Measurements from ENCODE around the gene PIK3R3. TPM values are rescaled to one million over a fixed set of nuclear protein-coding genes. Genes with fewer than 3 reads are reported as not detected.

PIK3R3 gene
- total and polyA plus RNA-seq, 7 donors, result 6.7 to 24.2 (median 17.4) TPM

- intact Hi-C loops (cut with DNase I), result loop anchor here in 1 of 2 donors (2.0 kb wide), 1 partner anchor 41 kb away; the partner anchor contains the start of gene PIK3R3
- DNase-seq (no peak), ATAC-seq (peak; percentile 40 to 74 (median 58))
- no peaks in the 10 kb centered on the region for H3K9me3 ChIP-seq
- no peak for TF ChIP-seq CTCF (IDR thresholded peaks at IDR 0.05)
- peaks cover 33% of the 10 kb centered on the region for H3K4me1 ChIP-seq
- no peaks in the 10 kb centered on the region for H3K27me3 ChIP-seq (ENCODE audit: insufficient read depth in 3 of 3, low read length in 2 of 3)
- no peaks in the 10 kb centered on the region for H3K36me3 ChIP-seq (ENCODE audit: insufficient read depth in 1 of 2, low read depth in 1 of 2)
- no peak overlapping the region for H3K4me3 ChIP-seq
- 16 to 28% (median 23%) methylated on average over 4 of the region's 4 CpGs for WGBS, 3 donors
- H3K27ac ChIP-seq, result peak overlapping the region; percentile 47
Observed at GRCh38 chr1:46173361-46173856, 41.0 kb upstream of the PIK3R3 start.

GRCh38 chr1:46172321-46172720 lies 39.9 kb upstream of the PIK3R3 start:
- H3K9me3 ChIP-seq, result no peaks in the 10 kb centered on the region
- WGBS, 3 donors, result 80 to 91% (median 90%) methylated on average over 4 of the region's 4 CpGs

GRCh38 chr1:46171871-46172270 lies 39.4 kb upstream of the PIK3R3 start:
- Histone ChIP-seq H3K36me3 (ENCODE audit: insufficient read depth in 1 of 2, low read depth in 1 of 2) (no peaks in the 10 kb centered on the region), H3K9me3 (no peaks in the 10 kb centered on the region), H3K4me1 (peaks cover 43% of the 10 kb centered on the region), H3K27ac (peak overlapping the region; percentile 32), H3K27me3 (ENCODE audit: insufficient read depth in 3 of 3, low read length in 2 of 3) (no peaks in the 10 kb centered on the region), H3K4me3 (no peak overlapping the region)
- intact Hi-C loops (cut with DNase I), result loop anchor here in 1 of 2 donors (2.0 kb wide), 1 partner anchor 39 kb away; the partner anchor contains the start of gene PIK3R3
- no peak for DNase-seq
- TF ChIP-seq CTCF (IDR thresholded peaks at IDR 0.05), result no peak
- 17 to 33% (median 23%) methylated on average over 6 of the region's 6 CpGs for WGBS, 3 donors
- ATAC-seq, result no peak

More at GRCh38 chr1:46172321-46172720, 39.9 kb upstream of the PIK3R3 start:
- H3K4me3 ChIP-seq, result no peak overlapping the region
- no peaks in the 10 kb centered on the region for H3K27me3 ChIP-seq (ENCODE audit: insufficient read depth in 3 of 3, low read length in 2 of 3)
- no peak overlapping the region for H3K27ac ChIP-seq
- TF ChIP-seq CTCF (IDR thresholded peaks at IDR 0.05), result no peak
- peaks cover 41% of the 10 kb centered on the region for H3K4me1 ChIP-seq
- H3K36me3 ChIP-seq (ENCODE audit: insufficient read depth in 1 of 2, low read depth in 1 of 2), result no peaks in the 10 kb centered on the region
- intact Hi-C loops (cut with DNase I), result loop anchor here in 1 of 2 donors (2.0 kb wide), 1 partner anchor 40 kb away; the partner anchor contains the start of gene PIK3R3
- ATAC-seq (no peak), DNase-seq (no peak)

GRCh38 chr1:46171351-46171750 lies 38.9 kb upstream of the PIK3R3 start:
- H3K9me3 ChIP-seq, result no peaks in the 10 kb centered on the region
- intact Hi-C loops (cut with DNase I), result no loop called here
- H3K4me3 ChIP-seq, result no peak overlapping the region
- ATAC-seq, result peak in 1 of 4 donors; percentile 17
- H3K27me3 ChIP-seq (ENCODE audit: insufficient read depth in 3 of 3, low read length in 2 of 3), result no peaks in the 10 kb centered on the region
- no peak for TF ChIP-seq CTCF (IDR thresholded peaks at IDR 0.05)
- peaks cover 43% of the 10 kb centered on the region for H3K4me1 ChIP-seq
- DNase-seq, result peak; percentile 28 to 63
- H3K27ac ChIP-seq, result peak overlapping the region; percentile 32
- no peaks in the 10 kb centered on the region for H3K36me3 ChIP-seq (ENCODE audit: insufficient read depth in 1 of 2, low read depth in 1 of 2)
- WGBS, 3 donors, result 48 to 68% (median 51%) methylated on average over 8 of the region's 8 CpGs

All from psoas muscle (tissue), 8 donors.